Astrocyte of the hippocampus (primary cell): Measurements from ENCODE around the gene PTEN.

ENCODE experiments used
- DNase-seq: peaks from one replicate; pipeline ENCODE4 v3.0.0; 2011; ENCODE audit warnings: low read depth, low spot score

PTEN gene

DNA sequence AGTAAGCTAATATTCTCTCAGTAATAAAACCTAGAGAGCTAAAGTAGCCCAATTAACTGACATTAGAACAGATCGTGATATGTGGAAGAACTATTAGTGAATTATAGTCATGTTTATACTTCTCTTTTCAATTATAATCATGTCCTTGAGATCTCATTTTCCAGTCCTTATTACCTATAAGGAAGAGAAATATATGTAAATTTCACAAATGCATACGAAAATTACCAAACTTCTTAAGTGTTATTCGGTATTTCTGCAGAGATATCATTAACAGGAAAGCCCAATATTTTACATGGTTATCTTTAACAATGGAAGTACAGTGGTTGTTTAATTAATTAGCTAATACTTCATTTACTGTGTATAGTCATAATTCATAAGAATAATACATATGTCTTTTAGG, 110.7 kb downstream of the PTEN start:
- DNase-seq = no peak

- no peak for DNase-seq
Observed at GRCh38 chr10:87974769-87975168, 111.3 kb downstream of the PTEN start.

- DNase-seq = peak; percentile 20
Observed at GRCh38 chr10:87976101-87976743, 112.8 kb downstream of the PTEN start.

GRCh38 chr10:87978166-87978565, 114.7 kb downstream of the PTEN start:
- no peak for DNase-seq

DNA sequence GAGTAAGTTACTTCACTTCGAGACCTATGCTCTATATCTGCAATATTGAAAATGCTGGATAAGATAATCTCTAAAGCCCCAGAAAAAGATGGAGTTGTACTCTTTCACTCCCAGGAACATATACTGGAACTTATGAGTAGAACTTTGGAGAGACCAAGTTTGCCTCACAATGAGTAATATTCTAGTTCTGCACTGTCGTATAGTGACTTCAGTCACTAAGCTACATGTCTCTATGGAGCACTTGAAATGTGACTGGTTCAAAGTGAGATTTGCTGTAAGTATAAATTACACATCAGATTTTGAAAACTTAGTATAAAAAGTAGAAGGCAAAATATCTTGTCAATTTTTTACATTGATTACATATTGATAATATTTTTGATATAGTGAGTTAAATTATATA, 116.4 kb downstream of the PTEN start:
- DNase-seq = no peak

GRCh38 chr10:87983716-87984115, 120.3 kb downstream of the PTEN start:
- DNase-seq = no peak

DNA sequence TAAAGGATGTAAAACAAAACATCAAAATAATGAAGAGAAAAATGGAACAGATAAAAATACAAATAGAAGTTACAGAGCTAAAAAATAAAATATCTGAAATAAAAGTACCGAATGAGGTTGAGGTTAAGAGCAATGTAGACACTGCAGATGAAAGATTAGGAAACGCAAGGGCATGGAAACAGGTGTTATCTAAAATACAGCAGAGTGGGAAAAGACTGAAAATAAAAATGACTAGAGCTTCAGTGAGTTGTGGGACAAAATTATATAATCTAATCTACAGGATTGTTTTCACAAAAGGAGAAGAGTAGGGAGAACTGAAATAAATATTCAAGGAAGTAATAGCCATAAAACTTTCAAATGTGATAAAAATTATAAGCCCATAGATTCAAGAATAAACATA, 123.8 kb downstream of the PTEN start:
- DNase-seq = no peak

DNA sequence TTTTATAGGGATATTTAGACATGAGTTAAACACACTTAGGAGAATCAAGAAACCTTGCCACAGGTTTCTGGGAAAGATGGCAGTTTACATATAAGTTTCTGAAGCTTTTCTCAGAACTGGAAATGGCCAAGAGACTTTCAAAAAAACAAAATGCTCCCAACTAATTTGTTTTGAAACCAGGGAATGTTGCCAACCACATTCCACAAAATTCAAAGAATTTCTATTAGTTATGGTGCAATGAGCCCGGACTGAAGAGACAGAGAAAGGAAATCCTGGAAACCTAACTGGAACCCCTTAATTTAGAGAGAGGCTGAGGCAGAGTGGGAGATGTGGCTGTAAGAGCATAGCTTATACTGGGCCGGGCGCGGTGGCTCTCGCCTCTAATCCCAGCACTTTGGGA, 128.5 kb downstream of the PTEN start:
- peak; percentile 69 for DNase-seq

DNA sequence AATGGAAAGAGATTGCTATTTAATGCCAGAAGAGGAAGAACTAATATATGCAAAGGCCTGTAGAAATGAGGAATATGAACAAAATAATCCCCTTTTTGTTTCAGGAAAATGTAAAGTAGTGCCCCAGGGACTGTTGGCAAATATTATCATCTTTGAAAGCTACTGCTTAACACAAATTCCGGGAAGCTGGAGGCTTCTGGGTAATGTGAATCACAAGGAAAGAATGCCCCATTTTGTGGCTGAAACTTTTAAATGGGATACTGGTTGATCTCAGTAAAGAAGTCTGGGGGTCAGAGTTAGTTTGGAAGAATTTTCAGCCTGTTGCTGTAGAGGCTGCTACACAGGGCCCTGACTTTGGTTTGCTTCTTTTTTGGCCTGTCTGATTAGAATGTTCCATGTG, 141.0 kb downstream of the PTEN start:
- peak; percentile 69 for DNase-seq

GRCh38 chr10:88006261-88006660, 142.8 kb downstream of the PTEN start:
- no peak for DNase-seq

DNA sequence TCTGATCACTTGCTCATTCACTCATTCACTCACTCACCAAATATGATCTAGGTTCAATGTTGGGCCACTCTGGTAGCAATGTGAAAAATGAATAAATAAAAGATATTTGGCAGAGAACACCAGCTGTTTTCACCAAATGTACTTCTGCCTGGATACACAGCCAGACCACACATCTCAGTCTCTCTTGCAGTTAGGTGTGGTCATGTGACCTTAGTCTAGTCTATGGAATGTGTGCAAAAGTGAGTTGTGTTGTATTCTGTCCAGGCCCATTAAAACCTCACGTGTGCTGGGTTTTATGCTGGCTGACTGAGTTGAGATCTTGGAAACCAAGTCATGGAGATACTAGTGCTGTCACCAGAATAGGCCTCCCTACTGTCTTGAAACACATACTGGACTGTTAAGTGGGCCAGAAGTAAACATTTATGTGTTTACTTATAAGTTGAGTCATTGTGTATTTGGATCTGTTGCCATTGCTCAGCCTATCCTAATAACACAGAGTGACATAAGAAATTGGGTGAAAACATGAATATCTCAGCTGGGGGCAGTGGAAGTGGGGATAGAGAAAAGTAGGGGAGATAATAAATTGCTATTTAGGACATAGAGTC, 145.5 kb downstream of the PTEN start:
- DNase-seq = peak; percentile 39

DNA sequence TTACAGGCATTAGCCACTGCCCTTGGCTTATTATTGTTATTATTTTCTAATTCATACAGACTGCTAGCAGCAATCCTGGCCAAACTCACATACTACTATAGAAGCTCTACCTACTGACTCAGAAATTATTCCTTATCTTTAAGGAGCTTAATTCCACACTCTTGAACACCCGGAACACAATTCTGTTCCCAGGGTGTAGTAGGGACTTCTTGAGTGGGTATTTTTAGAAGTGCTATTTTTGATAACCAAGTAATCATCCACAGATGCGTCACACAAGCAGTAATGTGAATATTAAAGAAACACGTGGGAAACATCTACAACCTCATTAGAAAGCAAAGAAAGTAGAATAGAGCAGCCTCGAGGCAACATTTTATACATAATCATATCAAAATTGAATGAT, 149.2 kb downstream of the PTEN start:
- DNase-seq = no peak

DNA sequence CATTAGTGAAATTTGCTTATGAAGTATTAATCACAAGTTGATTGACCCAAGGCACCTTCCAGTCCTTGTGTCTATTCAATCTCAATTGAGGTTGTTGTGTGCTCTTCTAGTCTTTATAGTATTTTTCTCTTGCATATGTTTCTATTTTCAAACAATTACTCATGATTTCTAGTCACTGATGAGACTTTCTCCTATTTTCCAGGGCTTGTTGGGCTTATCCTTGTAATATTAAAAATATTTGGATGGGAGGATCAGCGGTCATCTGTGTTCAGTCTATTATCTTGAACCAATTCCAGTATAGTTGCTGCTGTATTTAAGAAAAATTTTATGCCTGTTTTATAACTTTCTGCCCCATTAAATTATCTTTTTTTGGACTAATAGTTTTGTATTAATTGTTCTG, 154.4 kb downstream of the PTEN start:
- no peak for DNase-seq

- no peak for DNase-seq
Observed at GRCh38 chr10:88019753-88020152, 156.3 kb downstream of the PTEN start.
